Measurements from ENCODE around the gene COPS3.

COPS3 gene

GRCh38 chr17:17220529-17220928 is 60.5 kb downstream of the COPS3 start:
- DNase-seq (ENCODE audit: low read depth, low spot score), result no peak

GRCh38 chr17:17217995-17218394 is 63.1 kb downstream of the COPS3 start:
- DNase-seq (ENCODE audit: low read depth, low spot score), result no peak

GRCh38 chr17:17216776-17217175 is 64.3 kb downstream of the COPS3 start:
- DNase-seq (ENCODE audit: low read depth, low spot score), result no peak

GRCh38 chr17:17216236-17216635 is 64.8 kb downstream of the COPS3 start:
- no peak for DNase-seq (ENCODE audit: low read depth, low spot score)

- no peak for DNase-seq (ENCODE audit: low read depth, low spot score)
Observed at GRCh38 chr17:17215575-17215974, 65.5 kb downstream of the COPS3 start.

GRCh38 chr17:17214646-17215436 is 66.2 kb downstream of the COPS3 start:
- DNase-seq (ENCODE audit: low read depth, low spot score), result no peak

- DNase-seq (ENCODE audit: low read depth, low spot score), result no peak
Observed at GRCh38 chr17:17213775-17214174, 67.3 kb downstream of the COPS3 start.

GRCh38 chr17:17207998-17208397 is 73.0 kb downstream of the COPS3 start:
- DNase-seq (ENCODE audit: low read depth, low spot score), result no peak

GRCh38 chr17:17206913-17207335 is 74.1 kb downstream of the COPS3 start:
- DNase-seq (ENCODE audit: low read depth, low spot score), result no peak

- no peak for DNase-seq (ENCODE audit: low read depth, low spot score)
Observed at GRCh38 chr17:17206124-17206912, 74.7 kb downstream of the COPS3 start, which contains the start of gene PLD6. TSS of gene PLD6 (minus strand) at chr17:17206333. CDS start at chr17:17206286, 47 bp downstream.

- no peak for DNase-seq (ENCODE audit: low read depth, low spot score)
Observed at GRCh38 chr17:17205368-17206123, 75.5 kb downstream of the COPS3 start.

GRCh38 chr17:17204635-17205231 is 76.3 kb downstream of the COPS3 start:
- no peak for DNase-seq (ENCODE audit: low read depth, low spot score)

- no peak for DNase-seq (ENCODE audit: low read depth, low spot score)
Observed at GRCh38 chr17:17204041-17204591, 76.9 kb downstream of the COPS3 start.

GRCh38 chr17:17203173-17203730 is 77.8 kb downstream of the COPS3 start:
- no peak for DNase-seq (ENCODE audit: low read depth, low spot score)

GRCh38 chr17:17201907-17202306 is 79.1 kb downstream of the COPS3 start:
- DNase-seq (ENCODE audit: low read depth, low spot score), result no peak

GRCh38 chr17:17201271-17201670 is 79.8 kb downstream of the COPS3 start:
- no peak for DNase-seq (ENCODE audit: low read depth, low spot score)

GRCh38 chr17:17200831-17201230 is 80.2 kb downstream of the COPS3 start:
- no peak for DNase-seq (ENCODE audit: low read depth, low spot score)

GRCh38 chr17:17200311-17200710 is 80.7 kb downstream of the COPS3 start:
- no peak for DNase-seq (ENCODE audit: low read depth, low spot score)

- DNase-seq (ENCODE audit: low read depth, low spot score), result no peak
Observed at GRCh38 chr17:17198281-17198680, 82.8 kb downstream of the COPS3 start.

- no peak for DNase-seq (ENCODE audit: low read depth, low spot score)
Observed at GRCh38 chr17:17196776-17197175, 84.3 kb downstream of the COPS3 start.

All from smooth muscle cell of the brain vasculature (primary cell).